Measurements from ENCODE around the gene SAMD8.
"Not testable (repeated sequence)": the region's sequence is repeated elsewhere in the genome, so short reads cannot be mapped to it uniquely, and the experiment has no call there.

Gene SAMD8

GRCh38 chr10:75107756-75108683, 3.4 kb upstream of the SAMD8 start:
- no peak for DNase-seq

- DNase-seq, result no peak
Measured at GRCh38 chr10:75108684-75109458, 2.6 kb upstream of the SAMD8 start.

GRCh38 chr10:75109459-75109778, 2.0 kb upstream of the SAMD8 start:
- DNase-seq, result no peak

GRCh38 chr10:75110006-75110632, 1.3 kb upstream of the SAMD8 start:
- no peak for DNase-seq

GRCh38 chr10:75111907-75112679, 637 bp downstream of the SAMD8 start:
- DNase-seq, result peak; percentile 29

- DNase-seq, result no peak
Measured at GRCh38 chr10:75115137-75115536, 3.7 kb downstream of the SAMD8 start.

- not testable (repeated sequence) for DNase-seq
Measured at GRCh38 chr10:75116941-75117775, 5.7 kb downstream of the SAMD8 start.

- no peak for DNase-seq
Measured at GRCh38 chr10:75117995-75118394, 6.5 kb downstream of the SAMD8 start.

GRCh38 chr10:75119444-75120066, 8.1 kb downstream of the SAMD8 start:
- not testable (repeated sequence) for DNase-seq

- DNase-seq, result no peak
Measured at GRCh38 chr10:75121322-75121721, 9.9 kb downstream of the SAMD8 start.

GRCh38 chr10:75122505-75122904, 11.0 kb downstream of the SAMD8 start:
- no peak for DNase-seq

GRCh38 chr10:75123088-75123682, 11.7 kb downstream of the SAMD8 start:
- DNase-seq, result no peak

- no peak for DNase-seq
Measured at GRCh38 chr10:75126277-75126676, 14.8 kb downstream of the SAMD8 start.

- no peak for DNase-seq
Measured at GRCh38 chr10:75127471-75127870, 16.0 kb downstream of the SAMD8 start.

GRCh38 chr10:75128985-75129384, 17.5 kb downstream of the SAMD8 start:
- DNase-seq, result not testable (repeated sequence)

- DNase-seq, result no peak
Measured at GRCh38 chr10:75129537-75129936, 18.1 kb downstream of the SAMD8 start.

GRCh38 chr10:75133701-75134100, 22.2 kb downstream of the SAMD8 start:
- DNase-seq, result not testable (repeated sequence)

GRCh38 chr10:75136346-75136745, 24.9 kb downstream of the SAMD8 start:
- no peak for DNase-seq

GRCh38 chr10:75137533-75138438, 26.3 kb downstream of the SAMD8 start:
- DNase-seq, result peak; percentile 6

- DNase-seq, result no peak
Measured at GRCh38 chr10:75140246-75140645, 28.8 kb downstream of the SAMD8 start.
